GM12892 (cell line): ENCODE measurements around the gene PEMT.

Experiments
- POLR2A ChIP-seq: IDR thresholded peaks from 2 replicates; pipeline ENCODE4 v1.6.1; 2011; ENCODE audit warnings: low read depth, low read length, control low read depth
- POLR2AphosphoS5 ChIP-seq: IDR thresholded peaks from 2 replicates; pipeline ENCODE4 v1.6.1; 2011; ENCODE audit warnings: low read depth, low read length, control low read depth
- TAF1 ChIP-seq: IDR thresholded peaks from 2 replicates; pipeline ENCODE4 v1.6.1; 2011; ENCODE audit warnings: low read depth, mild to moderate bottlenecking, control low read depth, low read length, borderline replicate concordance

GRCh38 chr17:17505610-17506171 is 85.8 kb downstream of the PEMT start:
- no peak for TF ChIP-seq TAF1
- TF ChIP-seq POLR2A: no peak
- no peak for TF ChIP-seq POLR2AphosphoS5
